Ishikawa (cell line): ENCODE measurements around the gene CACNA1D.

Source experiments
- EGR1 ChIP-seq: IDR thresholded peaks from 2 replicates; pipeline ENCODE4 v1.6.1; 2012
- EP300 ChIP-seq: IDR thresholded peaks from 2 replicates; pipeline ENCODE4 v1.6.1; 2012; ENCODE audit warnings: borderline replicate concordance
- FOXM1 ChIP-seq: IDR thresholded peaks from 2 replicates; pipeline ENCODE4 v1.6.1; 2012; ENCODE audit warnings: low read depth, borderline replicate concordance
- MAX ChIP-seq: IDR thresholded peaks from 2 replicates; pipeline ENCODE4 v1.6.1; 2012
- RAD21 ChIP-seq: IDR thresholded peaks from 2 replicates; pipeline ENCODE4 v1.6.1; 2012; ENCODE audit warnings: low read depth
- ZBTB7A ChIP-seq: IDR thresholded peaks from 2 replicates; pipeline ENCODE4 v1.6.1; 2012; ENCODE audit warnings: low read depth

GRCh38 chr3:53673722-53674350 is 179.4 kb downstream of the CACNA1D start:
- TF ChIP-seq FOXM1 (no peak), EP300 (no peak), EGR1 (no peak), ZBTB7A (no peak), MAX (no peak), RAD21 (no peak)
